Heart left ventricle (tissue), 13 donors: ENCODE data around the gene ZBTB3.

Experiments
- POLR2A ChIP-seq, 2 donors: fragments of 450-650 bp; IDR thresholded peaks; one replicate each; pipeline ENCODE4 v1.6.1; 2017; ENCODE audit warnings: antibody characterized with exemption in 2 of 2, mild to moderate bottlenecking in 2 of 2, moderate library complexity in 2 of 2
- TF ChIP-seq, protein P1 (sequence below), 12 donors: fragments of 200-600 bp; sonication (generic) in 4 of 12; IDR thresholded peaks; one replicate each; pipeline versions ENCODE4 v1.5.0 to v1.8.0; 2018 to 2022; ENCODE audit warnings: antibody characterized with exemption in 12 of 12, mild to moderate bottlenecking in 5 of 12
- donor health status: ischemic (EF 13 %, LVEDD 7.1; RV severe dilation, severe dysfunction).
- donor health status: DM: no; HTN: yes; CAD: no.
- donor health status: DM: no; HTN: no; CAD: no.
- donor health status: ischemic (EF 25% LVEDD 6.9; RV normal size, moderate dysfunction).
- donor health status: ischemic (EF 25% LVEDD 5.7; RV mildly dilated, moderate dysfunction).
- donor health status: ischemic (EF 35%, LVEDD 5.7; RV mildly dilated, moderate dysfunction).
- donor health status: nonischemic (EF 11% LVEDD 7.7; RV severe dilation, severe dysfunction).
- donor health status: DM: yes; HTN: yes; CAD: no.
- donor health status: PGD.
- donor health status: ischemic (EF 29% LVEDD 5.4; RV normal size, mild dysfunction).
- donor health status: nonischemic (EF 23%, LVEDD 6.1; RV moderate dilation, normal function).

DNA sequence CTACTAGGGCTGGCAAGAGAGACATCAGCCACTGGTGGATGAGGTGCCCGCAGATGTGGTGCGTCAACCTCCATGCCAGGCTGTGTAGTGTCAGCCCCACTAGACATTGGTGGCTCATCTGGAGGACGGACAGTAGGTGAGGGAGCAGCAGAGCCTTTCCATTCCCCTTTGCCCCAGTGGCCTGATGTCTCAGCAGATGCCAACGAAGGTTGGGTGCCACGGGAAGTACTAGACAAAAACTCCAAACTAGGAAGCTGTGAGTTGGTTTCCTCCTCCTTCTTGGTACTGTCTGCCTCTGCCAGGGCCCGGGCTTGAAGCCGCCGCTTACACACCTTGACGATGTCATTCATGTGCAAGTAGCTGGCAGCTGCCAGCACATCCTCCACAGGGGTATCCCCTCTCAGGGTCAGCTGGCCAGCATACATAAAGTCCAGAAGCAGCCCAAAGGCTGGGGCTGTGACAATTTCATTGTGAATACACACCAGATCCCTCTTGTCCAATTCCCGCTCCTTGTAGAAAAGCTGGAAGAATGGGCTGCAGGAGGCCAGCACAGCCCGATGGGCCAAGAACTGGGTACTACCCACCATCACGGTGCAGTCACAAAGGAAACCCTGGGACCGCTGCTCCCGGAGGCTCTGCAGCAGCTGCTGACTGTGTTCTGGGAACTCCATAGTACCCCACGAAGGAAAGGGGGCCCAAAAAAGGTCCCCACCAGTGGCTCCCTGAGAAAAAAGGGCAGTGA is 795 bp downstream of the ZBTB3 start:
- TF ChIP-seq POLR2A (IDR thresholded peaks at IDR 0.05): no peak
- TF ChIP-seq, protein P1, sequence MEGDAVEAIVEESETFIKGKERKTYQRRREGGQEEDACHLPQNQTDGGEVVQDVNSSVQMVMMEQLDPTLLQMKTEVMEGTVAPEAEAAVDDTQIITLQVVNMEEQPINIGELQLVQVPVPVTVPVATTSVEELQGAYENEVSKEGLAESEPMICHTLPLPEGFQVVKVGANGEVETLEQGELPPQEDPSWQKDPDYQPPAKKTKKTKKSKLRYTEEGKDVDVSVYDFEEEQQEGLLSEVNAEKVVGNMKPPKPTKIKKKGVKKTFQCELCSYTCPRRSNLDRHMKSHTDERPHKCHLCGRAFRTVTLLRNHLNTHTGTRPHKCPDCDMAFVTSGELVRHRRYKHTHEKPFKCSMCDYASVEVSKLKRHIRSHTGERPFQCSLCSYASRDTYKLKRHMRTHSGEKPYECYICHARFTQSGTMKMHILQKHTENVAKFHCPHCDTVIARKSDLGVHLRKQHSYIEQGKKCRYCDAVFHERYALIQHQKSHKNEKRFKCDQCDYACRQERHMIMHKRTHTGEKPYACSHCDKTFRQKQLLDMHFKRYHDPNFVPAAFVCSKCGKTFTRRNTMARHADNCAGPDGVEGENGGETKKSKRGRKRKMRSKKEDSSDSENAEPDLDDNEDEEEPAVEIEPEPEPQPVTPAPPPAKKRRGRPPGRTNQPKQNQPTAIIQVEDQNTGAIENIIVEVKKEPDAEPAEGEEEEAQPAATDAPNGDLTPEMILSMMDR (IDR thresholded peaks at IDR 0.05): no peak
